HPDE6-E6E7 (cell line): ENCODE measurements around the gene TMEM108.

Source experiments
- DNase-seq: peaks from one replicate; pipeline ENCODE4 v3.0.0; 2011; ENCODE audit warnings: missing footprints; ENCODE audit errors: extremely low spot score

The TMEM108 gene

GRCh38 chr3:133277813-133278212 is 239.6 kb downstream of the TMEM108 start:
- no peak for DNase-seq

DNA sequence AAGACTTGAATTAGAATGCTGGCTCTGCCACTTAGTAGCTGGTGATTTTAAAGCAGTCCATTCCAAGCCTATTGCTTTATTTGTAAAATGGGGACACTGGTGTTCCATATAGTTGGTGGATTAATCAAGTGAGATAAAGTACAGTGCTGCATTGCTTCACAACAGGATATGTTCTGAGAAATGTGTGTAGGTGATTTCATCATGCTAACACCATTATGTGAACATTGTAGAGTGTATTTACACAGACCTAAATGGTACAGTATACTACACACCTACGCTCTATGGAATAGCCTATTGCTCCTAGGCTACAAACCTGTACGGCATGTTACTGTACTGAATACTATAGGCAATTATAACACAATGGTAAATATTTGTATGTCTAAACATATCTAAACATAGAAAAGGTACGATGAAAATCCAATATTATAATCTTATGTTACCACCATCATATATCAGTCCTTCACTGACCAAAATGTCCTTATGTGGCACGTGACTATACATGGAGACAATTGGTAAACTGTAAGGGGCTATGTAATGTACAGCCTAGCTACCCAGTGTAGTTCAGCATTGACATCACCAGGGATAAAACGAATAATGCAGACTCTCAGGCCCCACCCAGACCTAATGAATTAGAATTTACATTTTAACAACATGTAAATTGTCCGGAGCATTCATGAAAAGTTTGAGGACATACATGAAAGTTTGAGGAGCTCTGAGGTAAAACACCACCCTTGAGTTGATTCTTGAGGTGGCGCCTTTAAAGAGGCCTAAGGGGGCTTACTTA is 240.3 kb downstream of the TMEM108 start:
- no peak for DNase-seq

DNA sequence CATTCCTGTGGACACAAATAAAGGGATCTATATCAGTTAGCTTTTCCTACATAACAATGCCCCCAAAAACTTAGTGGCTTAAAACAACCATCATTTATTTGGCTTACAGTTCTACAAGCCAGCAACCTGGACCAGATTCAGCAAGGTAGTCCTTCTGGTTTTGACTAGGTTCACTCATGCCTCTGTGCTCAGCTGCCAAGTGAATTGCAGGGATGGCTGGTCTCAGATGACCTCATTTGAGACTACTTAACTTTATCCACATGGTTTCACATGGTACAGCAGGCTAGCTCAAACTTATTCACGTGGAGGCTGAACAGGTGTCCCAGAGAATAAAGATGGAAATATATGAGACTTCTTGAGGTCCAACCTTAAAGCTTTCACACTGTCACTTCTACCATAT is 242.4 kb downstream of the TMEM108 start:
- no peak for DNase-seq

DNA sequence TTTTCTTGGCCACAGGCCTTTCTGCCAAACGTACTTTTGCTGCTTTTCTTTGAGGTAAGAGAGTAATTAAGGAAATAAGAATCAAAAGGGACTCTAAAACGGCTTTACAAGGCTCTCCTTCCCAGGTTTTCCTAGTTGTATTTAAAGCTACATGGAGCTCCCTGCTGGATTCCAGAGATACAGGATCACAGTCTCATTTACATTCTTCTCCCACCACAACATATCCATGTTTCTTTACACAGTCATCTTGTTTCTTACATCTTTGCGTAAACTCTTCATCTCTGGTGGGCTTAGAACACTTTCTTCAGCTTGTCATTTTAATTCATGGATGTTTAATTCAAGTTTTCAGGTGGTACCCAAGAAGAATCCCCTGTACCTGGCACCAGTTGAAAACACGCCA is 244.0 kb downstream of the TMEM108 start:
- DNase-seq, result no peak

- DNase-seq, result no peak
These were observed 246.0 kb downstream of the TMEM108 start for GRCh38 chr3:133283958-133284807.

- DNase-seq, result no peak
These were observed 251.1 kb downstream of the TMEM108 start for GRCh38 chr3:133289322-133289721.

- DNase-seq, result no peak
These were observed 254.1 kb downstream of the TMEM108 start for GRCh38 chr3:133292296-133292695.

GRCh38 chr3:133293397-133294110 is 255.4 kb downstream of the TMEM108 start:
- no peak for DNase-seq

GRCh38 chr3:133294253-133294652 is 256.1 kb downstream of the TMEM108 start:
- DNase-seq, result no peak

DNA sequence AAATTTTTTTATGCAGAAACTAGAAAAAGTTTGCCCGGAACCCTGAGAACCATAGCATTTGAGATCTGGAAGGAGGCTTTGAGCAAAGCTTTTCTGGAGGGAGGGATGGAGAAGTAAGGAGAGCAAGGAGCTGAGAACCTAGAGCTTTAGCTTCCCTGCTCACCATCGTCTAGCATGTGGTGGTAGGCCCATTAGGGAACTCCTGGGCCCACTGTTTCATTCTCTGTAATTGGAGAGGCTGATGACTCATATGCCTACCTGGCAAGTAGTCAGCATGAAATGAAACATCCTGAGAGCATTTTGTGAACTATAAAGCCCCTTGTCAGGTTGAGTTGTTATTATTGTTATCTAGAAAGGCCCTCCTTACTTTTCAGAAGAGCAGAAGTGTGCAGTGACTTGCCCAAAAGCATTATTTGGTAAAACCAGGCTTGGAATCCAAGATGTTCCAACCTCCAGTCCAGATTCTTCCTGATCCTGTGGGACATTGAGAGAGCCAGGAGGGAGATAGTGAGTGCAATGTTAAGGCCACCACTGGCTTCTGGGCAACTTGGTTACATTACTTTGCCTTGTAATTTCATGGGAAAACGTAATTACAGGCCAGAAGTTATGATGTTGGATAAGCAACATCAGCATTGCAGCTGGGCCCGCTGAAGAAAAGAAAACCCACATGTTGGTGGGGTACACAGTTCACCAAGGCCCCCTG is 257.2 kb downstream of the TMEM108 start:
- DNase-seq, result peak; percentile 31

DNA sequence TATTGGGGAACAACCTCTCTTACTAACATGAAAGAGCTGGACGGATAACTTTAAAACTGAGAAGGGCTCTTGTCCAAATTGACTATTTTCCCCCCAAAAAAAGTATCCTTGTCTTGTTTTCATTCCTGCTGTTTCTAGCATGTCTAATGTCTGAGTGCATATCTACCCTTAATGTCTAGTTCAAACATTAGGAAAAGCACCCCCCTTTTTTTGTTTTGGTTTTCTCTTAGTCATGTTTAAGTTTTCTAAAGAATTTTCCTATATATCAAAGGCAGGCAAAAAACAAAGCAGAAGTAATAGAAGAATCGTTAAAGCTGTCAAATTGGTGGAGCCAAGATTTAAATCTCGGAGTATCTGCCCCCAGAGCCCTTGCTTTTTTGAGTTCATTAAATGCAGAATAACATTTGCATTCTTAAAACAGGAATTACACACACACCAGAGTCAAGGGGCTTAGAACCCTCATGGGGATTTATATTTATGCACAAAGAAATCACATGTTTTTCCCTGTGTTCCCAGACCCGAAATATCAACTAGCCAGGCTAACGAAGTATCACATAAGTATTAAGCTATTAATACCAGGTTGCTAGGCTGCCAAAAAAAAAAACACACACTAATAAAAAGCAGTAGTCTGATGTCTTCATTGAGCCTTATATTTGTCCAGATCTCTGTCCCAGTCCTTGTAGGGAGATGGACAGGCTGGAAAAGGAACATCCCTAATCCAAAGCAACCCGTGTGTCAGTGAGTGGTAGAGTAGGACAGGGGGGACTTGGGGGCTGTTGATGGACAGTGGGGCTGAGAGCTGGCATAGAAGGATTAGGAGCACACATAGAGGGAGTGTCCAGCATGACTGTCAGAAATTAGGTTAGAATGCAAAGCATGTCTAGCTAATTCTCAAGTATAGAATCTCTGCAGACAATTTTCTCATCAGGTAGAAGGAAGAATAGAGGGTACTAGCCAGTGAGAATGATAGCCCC is 258.0 kb downstream of the TMEM108 start:
- no peak for DNase-seq

DNA sequence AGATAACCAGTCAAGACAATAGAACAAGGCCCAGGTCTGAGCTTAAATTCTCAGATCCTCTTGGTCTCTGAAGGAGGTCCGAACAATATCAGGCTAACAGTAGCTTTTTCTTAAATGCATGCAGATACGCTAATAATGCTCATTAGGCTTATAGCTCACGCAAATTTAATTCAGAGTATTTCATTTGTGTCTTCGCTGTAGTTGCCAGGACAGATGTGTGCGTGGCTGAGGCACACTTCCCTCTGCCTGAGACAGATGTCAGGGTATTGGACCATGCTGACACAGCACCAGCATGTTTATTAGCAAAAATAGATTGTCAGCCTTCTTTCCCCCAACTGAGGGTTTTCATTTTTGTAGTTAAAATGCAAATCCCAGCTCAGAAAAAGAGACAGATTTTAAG is 258.8 kb downstream of the TMEM108 start:
- no peak for DNase-seq

DNA sequence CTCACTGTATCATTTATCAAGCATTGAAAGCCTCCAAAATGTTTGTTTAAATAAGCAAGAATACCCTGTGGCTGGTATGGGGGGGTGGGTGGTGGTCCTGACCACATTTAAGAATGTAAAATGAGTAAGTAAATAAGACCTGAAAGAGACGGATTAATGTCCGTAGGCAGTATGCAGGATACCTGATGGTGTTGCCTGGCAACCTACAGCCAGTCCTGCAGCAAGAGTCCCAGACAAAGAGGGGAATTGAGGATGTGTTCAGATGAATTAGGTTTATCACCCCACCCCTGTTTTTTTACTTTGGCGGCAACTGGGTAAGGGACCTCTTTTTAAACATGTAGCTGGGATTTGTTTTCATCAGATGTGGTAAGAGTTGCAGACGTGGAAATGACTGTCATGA is 261.9 kb downstream of the TMEM108 start:
- no peak for DNase-seq

DNA sequence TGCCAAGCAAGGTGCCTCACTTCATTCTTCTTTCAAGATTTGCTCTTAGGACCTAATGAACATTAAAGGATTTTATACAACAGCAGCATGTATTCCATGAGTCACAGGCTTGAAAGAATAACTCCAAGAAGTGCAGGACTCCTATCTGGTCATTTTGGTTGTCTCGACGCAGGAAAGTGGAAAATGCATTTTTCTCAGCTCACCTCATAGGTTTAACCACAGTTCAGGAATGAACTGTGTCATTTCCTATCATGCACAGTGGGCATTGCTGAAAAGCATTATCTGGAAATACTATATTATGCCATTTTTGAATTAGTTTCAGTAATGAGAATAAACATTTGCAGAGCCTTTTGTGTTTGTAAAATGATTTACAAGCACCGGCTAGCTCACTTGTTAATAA is 263.0 kb downstream of the TMEM108 start:
- no peak for DNase-seq

DNA sequence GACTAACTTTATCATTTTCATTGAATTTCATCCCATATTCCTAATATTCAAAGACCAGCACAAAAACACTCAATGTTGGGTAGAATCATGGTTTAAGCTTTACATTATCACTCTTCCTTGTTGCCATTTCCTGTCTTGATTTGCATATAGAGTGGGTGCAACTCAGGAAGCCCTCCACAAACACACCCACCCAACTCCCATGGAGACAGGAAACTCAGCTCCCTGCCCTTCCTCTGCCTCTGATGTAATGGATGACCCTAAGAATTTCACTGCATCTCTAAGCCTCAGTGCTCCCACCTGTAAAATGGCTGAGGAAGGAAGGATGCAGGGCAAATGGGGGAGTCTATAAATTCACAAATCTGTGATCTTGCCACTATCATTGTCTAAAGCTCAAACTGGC is 263.5 kb downstream of the TMEM108 start:
- no peak for DNase-seq

DNA sequence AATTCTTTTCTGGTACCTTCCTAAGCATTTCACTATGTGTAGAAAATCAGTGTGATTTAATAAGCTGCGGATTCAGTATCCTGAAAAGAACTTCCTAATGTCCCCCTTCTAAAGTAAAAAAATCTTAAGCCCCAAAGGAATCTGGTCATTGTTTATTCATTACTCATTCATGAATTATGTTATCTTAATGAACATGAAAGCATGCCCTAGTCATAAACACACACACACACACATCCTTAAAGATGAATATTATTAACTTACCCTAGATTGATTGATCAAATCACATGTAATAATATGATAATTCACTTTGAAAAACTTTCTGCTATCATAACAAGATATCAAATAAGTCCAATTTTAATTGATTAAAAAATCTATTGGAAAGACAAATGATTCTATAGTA is 265.2 kb downstream of the TMEM108 start:
- DNase-seq, result no peak

DNA sequence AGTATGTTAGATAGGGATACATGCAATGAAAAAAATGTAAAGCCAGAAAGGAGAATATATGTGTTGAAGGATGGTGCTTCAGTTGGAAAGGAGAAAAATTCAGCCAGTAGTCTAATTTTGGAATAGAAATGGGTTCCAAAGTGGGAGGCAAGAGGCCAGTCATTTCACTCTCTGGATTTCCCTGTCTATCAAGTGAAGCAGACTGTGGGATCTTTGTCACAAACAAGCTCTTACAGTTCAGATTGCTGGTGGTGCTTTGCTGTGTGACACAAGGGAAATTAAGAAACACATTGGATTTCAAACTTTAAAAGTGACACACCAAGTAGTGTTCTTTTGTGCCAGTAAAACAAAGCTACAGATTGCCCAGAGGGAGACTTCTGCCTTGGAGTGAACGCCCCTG is 279.7 kb downstream of the TMEM108 start:
- DNase-seq, result no peak

- no peak for DNase-seq
These were observed 290.2 kb downstream of the TMEM108 start for GRCh38 chr3:133328373-133328772.

DNA sequence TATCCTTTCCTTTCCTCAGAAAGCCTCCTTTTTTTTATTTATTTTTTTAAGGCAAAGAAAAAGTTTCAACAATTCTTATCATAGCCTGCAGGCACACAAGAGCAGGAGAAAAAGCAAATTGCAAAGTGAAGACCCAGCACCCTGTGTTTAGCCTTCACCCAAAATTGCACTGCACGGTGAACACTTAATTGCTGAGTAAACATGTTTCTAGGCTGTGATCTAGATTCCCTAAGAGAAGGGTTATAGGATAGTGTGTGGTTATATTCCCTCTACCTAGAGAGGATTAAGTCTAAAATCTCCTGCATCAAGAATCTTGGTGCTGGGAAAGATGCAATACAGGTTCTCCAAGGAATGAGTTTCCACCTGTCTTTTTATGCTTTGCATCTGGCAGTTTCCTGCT is 291.4 kb downstream of the TMEM108 start:
- DNase-seq, result no peak

DNA sequence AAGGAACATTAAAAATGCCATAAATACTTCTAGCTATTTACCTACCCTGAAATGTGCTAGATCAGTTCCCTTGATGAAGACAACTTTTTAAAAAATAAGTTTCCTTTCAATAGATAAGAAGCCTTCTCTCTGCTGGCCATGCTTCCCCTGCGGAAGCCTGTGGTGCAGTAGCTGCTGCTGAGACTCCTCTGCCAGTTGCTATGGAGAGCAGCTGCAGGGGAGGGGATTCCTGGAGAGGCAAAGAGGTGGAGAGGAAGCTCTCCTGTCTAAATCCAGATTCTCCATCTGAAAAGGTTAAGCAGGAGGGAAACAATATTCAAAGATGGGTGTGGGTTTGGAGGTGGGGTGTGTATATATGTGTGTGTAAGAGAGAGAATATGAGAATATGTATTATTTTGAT is 291.9 kb downstream of the TMEM108 start:
- no peak for DNase-seq

DNA sequence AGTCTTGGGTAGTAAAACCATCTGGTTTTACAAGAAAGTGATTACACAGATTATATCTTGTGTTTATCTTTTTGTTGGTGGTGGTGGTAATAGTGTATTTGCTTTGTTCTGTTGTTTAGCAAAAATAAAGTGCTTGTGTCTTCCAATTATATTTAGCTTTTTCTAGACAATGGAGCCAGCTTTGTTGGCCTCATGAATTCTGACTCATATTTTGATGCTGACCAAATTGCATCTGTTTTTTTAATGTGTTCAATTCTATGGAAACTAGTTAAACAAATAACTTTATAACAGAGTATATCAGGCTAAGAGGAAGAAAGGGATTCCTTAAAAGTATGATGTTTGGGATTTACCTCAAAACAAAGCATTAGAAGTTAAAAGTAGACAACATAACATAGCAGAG is 292.3 kb downstream of the TMEM108 start:
- DNase-seq, result no peak
